ENCODE measurements around the gene NME7.

GRCh38 chr1:169371404-169371803, 3.8 kb upstream of the NME7 start:
- TF ChIP-seq CTCF (IDR thresholded peaks at IDR 0.05) (no peak), POLR2A (IDR thresholded peaks at IDR 0.05) (no peak)
